ENCODE results near the gene PLP2.
"Not testable (repeated sequence)": the region's sequence is repeated elsewhere in the genome, so short reads cannot be mapped to it uniquely, and the experiment has no call there.

The PLP2 gene

DNA sequence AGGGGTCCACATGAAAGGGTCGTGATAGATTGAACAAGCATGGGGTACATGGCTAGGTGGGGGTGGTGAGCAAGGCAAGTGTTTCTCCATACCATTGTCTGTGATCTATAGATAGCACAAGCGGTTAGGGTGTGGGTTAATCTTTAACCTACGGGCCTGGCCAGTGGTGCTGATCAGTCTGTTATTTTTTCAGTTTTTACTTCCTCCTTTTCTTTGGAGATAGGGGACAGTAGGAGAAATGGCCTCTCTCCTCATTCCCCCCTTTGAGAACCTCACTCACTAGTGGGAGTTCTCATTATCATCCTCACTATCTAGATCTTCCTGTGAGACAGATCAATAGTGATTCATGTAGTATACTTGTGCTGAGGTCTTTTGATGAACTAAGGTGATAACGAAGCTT lies 32.0 kb upstream of the PLP2 start:
- no peaks in the 10 kb centered on the region for H3K36me3 ChIP-seq (replicated peaks)
- no peaks in the 10 kb centered on the region for H3K27me3 ChIP-seq (replicated peaks)
- in situ Hi-C loops (cut with HindIII; ENCODE audit: low pct_ligation_motif_present, low sequenced_read_pairs) = no loop called here
- TF ChIP-seq CTCF (IDR thresholded peaks at IDR 0.05; ENCODE audit: low read depth, low read length, missing control alignments) = no peak
- H3K27ac ChIP-seq = no peak overlapping the region
- no peak for DNase-seq
- no peak overlapping the region for H3K4me3 ChIP-seq (ENCODE audit: low read depth, low read length)

- H3K4me3 ChIP-seq (ENCODE audit: low read depth, low read length); DNase-seq; H3K27me3 ChIP-seq (replicated peaks); H3K27ac ChIP-seq; H3K36me3 ChIP-seq (replicated peaks); in situ Hi-C loops (cut with HindIII; ENCODE audit: low pct_ligation_motif_present, low sequenced_read_pairs): not testable (repeated sequence)
- TF ChIP-seq CTCF (IDR thresholded peaks at IDR 0.05; ENCODE audit: low read depth, low read length, missing control alignments) = peak; percentile 62
These were observed 29.4 kb upstream of the PLP2 start for GRCh38 chrX:49142264-49142663.

GRCh38 chrX:49143154-49143553 lies 28.5 kb upstream of the PLP2 start:
- in situ Hi-C loops (cut with HindIII; ENCODE audit: low pct_ligation_motif_present, low sequenced_read_pairs); DNase-seq; H3K27ac ChIP-seq; H3K36me3 ChIP-seq (replicated peaks); H3K27me3 ChIP-seq (replicated peaks); H3K4me3 ChIP-seq (ENCODE audit: low read depth, low read length): not testable (repeated sequence)

GRCh38 chrX:49147282-49147681 lies 24.4 kb upstream of the PLP2 start:
- no peak for DNase-seq
- Histone ChIP-seq H3K4me3 (ENCODE audit: low read depth, low read length) (no peak overlapping the region), H3K27me3 (replicated peaks) (no peaks in the 10 kb centered on the region), H3K36me3 (replicated peaks) (no peaks in the 10 kb centered on the region), H3K27ac (no peak overlapping the region)
- in situ Hi-C loops (cut with HindIII; ENCODE audit: low pct_ligation_motif_present, low sequenced_read_pairs) = no loop called here
- no peak for TF ChIP-seq CTCF (IDR thresholded peaks at IDR 0.05; ENCODE audit: low read depth, low read length, missing control alignments)

DNA sequence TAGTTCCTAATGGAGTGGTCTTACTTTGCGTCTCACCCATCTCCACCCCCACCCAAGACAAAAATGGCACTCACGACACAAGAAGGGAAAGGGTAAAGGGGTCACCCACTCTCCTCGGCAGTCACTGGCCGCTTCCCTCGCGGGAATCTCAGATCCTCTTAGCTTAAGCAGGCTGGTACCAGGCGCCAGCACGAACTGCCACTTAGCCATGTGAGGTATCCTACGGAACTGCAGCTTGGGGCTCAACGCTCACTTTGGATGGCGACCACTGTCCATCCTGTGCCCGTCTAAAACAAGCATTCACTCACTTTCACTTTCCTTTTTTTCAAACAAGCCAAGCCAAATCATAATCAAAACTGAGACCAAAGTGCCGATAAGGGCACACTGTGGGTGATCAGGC lies 23.8 kb upstream of the PLP2 start:
- Histone ChIP-seq H3K36me3 (replicated peaks) (no peaks in the 10 kb centered on the region), H3K27ac (no peak overlapping the region), H3K27me3 (replicated peaks) (no peaks in the 10 kb centered on the region), H3K4me3 (ENCODE audit: low read depth, low read length) (no peak overlapping the region)
- in situ Hi-C loops (cut with HindIII; ENCODE audit: low pct_ligation_motif_present, low sequenced_read_pairs) = no loop called here
- no peak for DNase-seq
- TF ChIP-seq CTCF (IDR thresholded peaks at IDR 0.05; ENCODE audit: low read depth, low read length, missing control alignments) = no peak

GRCh38 chrX:49148390-49149100 lies 23.2 kb upstream of the PLP2 start:
- H3K4me3 ChIP-seq (ENCODE audit: low read depth, low read length); H3K27me3 ChIP-seq (replicated peaks); H3K36me3 ChIP-seq (replicated peaks); DNase-seq; in situ Hi-C loops (cut with HindIII; ENCODE audit: low pct_ligation_motif_present, low sequenced_read_pairs); H3K27ac ChIP-seq: not testable (repeated sequence)

DNA sequence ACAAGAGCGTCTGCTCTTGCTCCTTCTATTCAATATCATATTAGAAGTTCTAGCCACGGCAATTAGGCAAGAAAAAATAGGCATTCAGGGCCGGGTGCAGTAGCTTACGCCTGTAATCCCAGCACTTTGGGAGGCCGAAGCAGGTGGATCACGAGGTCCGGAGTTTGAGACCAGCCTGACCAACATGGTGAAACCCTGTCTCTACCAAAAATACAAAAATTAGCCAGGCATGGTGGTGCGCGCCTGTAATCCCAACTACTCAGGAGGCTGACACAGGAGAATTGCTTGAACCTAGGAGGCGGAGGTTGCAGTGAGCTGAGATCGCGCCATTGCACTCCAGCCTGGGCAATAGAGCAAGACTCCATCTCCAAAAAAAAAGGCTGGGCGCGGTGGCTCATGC lies 22.4 kb upstream of the PLP2 start:
- in situ Hi-C loops (cut with HindIII; ENCODE audit: low pct_ligation_motif_present, low sequenced_read_pairs); DNase-seq; H3K27me3 ChIP-seq (replicated peaks); H3K4me3 ChIP-seq (ENCODE audit: low read depth, low read length); H3K36me3 ChIP-seq (replicated peaks); H3K27ac ChIP-seq: not testable (repeated sequence)
